Esophagus muscularis mucosa (tissue), 3 donors: Measurements from ENCODE around the gene SLC6A18.

ENCODE experiments used
- CTCF ChIP-seq, 3 experiments: fragments of 200-600 bp in 2 of 3; fragments of 450-650 bp in 1 of 3; sonication (generic) in 2 of 3; IDR thresholded peaks; one replicate each; pipeline ENCODE4 v1.5.1; 2017 to 2019; ENCODE audit warnings: antibody characterized with exemption in 3 of 3, mild to moderate bottlenecking in 2 of 3, moderate library complexity in 1 of 3
- POLR2AphosphoS5 ChIP-seq, 2 donors: sonication (generic); formaldehyde crosslinking; IDR thresholded peaks; one replicate each; pipeline ENCODE4 v1.6.1; 2017; ENCODE audit warnings: antibody characterized with exemption in 2 of 2

- TF ChIP-seq POLR2AphosphoS5 (IDR thresholded peaks at IDR 0.05) (no peak), CTCF (IDR thresholded peaks at IDR 0.05) (no peak)
Observed at GRCh38 chr5:1274471-1274870, 49.3 kb downstream of the SLC6A18 start.
